GM12801 (cell line): ENCODE measurements around the gene MCTP1.

ENCODE experiments used
- TF ChIP-seq, protein P1 (sequence below): IDR thresholded peaks from one replicate; pipeline ENCODE4 v1.5.1; 2011; ENCODE audit warnings: control low read depth; ENCODE audit not compliant: insufficient read length; ENCODE audit errors: extremely low read depth

MCTP1 gene

DNA sequence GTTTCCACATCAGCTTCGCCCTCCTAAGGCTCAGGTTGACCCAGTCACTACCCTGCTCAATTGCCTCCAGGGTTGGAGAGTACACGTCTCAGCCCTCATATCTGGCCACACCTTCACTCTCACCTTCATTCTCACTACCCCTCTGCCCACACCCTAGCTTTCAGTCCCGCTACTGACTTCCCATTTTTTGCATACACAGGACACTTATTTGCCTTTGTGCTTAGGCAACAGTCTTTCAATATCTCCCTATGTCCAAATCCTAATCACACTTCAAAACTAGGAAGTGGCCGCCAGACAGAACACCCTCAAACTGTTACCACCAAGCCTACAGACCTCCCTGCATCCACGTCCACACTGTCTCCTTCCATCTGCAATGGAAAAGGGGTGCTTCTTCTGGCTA lies 10.9 kb downstream of the MCTP1 start:
- TF ChIP-seq, protein P1, sequence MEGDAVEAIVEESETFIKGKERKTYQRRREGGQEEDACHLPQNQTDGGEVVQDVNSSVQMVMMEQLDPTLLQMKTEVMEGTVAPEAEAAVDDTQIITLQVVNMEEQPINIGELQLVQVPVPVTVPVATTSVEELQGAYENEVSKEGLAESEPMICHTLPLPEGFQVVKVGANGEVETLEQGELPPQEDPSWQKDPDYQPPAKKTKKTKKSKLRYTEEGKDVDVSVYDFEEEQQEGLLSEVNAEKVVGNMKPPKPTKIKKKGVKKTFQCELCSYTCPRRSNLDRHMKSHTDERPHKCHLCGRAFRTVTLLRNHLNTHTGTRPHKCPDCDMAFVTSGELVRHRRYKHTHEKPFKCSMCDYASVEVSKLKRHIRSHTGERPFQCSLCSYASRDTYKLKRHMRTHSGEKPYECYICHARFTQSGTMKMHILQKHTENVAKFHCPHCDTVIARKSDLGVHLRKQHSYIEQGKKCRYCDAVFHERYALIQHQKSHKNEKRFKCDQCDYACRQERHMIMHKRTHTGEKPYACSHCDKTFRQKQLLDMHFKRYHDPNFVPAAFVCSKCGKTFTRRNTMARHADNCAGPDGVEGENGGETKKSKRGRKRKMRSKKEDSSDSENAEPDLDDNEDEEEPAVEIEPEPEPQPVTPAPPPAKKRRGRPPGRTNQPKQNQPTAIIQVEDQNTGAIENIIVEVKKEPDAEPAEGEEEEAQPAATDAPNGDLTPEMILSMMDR = no peak

- TF ChIP-seq, protein P1 = no peak
Measured at GRCh38 chr5:95272316-95272929, 12.5 kb downstream of the MCTP1 start.

DNA sequence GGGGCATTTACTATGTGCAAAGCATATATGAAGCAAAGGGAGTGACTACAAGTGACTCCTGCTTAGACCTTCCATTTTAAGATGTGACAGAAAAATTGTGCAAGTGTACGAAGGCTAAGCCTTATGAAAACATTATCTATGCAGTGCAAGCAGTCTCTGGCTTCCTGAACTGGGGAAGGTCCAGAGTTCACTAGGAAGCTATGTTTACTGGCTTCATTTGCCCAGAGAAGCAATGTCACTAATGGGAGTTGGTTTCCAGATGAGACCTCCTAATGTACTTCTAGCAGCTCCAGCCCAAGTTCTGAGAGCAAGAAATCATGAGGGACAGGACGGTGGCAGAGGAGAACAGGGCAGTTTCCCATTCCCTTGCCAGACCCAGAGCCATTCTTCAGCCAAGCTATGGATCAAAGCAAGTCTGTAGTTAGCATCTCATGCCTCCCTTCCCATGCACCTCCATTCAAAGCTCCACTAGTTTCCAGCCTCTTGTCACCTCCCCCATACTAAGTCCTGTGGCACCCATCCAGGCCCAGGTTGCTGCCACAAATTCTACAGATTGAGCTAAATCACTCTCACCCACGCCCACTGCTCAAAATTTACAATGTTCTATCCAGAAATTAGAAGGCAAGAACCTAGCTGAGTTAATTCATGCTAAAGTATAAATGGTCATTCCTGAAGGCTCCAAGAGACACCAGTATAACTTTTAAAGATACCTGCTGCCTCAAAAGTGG lies 21.8 kb downstream of the MCTP1 start:
- TF ChIP-seq, protein P1 = no peak

- TF ChIP-seq, protein P1 = no peak
Measured at GRCh38 chr5:95261437-95262175, 23.3 kb downstream of the MCTP1 start.

DNA sequence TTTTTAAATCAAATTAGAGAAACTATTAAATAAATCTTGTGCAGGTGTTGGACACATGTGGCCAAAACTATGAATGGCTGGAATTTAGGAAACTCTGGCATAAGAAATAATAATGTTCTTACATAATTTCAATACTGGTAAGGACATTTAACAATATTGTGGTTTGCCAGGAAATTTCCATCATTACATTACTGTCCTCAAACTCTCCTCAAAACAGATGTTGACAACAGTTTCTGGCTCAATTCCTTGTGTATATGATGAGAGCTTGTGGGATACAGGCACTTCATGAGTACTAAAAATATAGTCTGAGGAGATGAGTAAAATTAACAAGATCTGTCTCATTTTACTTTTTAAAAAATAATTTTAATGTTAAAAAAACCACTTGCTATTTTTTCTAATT lies 27.9 kb downstream of the MCTP1 start:
- TF ChIP-seq, protein P1 = no peak

DNA sequence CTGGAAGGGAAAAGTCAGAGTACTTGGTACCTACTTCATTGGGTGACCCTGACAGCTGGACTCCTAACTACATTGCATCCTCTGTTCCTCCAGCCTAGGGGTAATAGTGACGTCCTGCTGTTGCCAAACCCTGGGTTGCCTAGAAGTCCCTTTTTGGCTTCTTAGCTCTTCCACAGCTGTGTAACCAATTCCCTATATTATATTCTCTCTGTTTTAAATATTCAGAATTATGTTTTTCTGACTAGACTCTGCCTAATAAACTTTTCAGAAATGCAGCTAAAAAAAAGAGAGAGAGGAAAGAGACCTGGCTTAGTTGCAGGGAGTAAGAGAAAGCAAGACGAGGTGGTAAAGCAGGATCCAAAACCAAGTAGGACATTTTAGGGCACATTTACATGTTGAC lies 28.4 kb downstream of the MCTP1 start:
- TF ChIP-seq, protein P1 = no peak

DNA sequence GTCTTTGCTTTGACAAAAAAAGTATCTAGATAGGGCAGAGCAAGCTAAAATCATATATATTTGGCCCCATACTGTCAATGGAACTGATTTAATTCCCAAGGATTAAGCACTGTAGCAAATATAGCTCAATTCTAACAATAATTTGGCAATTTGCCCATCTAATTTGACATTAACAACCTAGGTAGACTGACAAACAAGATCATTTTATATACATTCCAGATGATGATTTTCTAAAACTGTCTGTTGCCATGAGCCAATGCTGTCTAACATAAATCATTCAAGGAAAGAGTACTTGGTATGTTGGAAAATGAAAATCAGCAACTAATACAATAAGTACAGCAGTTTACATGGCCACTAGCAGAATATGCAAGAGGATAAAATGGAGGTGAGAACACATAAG lies 32.1 kb downstream of the MCTP1 start:
- TF ChIP-seq, protein P1 = no peak
